Measurements from ENCODE around the gene MEGF10. TPM values are rescaled to one million over a fixed set of nuclear protein-coding genes. Genes with fewer than 3 reads are reported as not detected.

MEGF10 gene
- total and polyA plus RNA-seq, 9 donors = 26.4 to 46.9 (median 39.3) TPM

DNA sequence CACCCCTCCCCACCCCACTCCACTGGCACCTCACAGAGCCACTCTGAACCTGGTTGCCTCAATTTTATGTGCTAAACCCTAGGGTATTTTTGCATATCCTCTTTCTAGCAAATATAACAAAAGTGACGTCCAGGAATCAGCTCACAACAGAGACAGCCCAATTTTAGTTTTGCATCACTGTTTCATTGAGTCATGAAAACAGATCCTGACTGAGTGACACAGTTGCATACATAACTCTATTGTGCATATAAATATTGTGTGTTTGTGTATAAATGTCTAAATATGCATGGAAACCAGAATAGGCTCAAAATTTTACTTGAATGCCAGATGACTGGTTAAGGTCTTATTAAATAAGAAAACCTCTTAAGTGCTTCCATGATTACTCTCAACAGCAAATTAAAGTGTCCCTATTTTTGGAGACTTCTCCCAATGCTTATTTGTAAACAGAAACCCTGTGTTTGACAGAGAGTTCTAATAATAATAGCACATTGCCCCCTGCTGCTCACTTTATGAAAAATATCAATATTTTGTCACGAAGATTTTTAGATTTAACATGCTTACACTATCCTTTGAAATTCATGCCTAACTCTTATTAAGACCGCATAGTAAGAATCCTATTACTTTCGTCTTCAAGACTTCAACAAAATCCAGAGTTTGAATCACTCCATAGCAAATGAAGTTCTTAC lies 151.3 kb downstream of the MEGF10 start:
- H3K9me3 ChIP-seq (replicated peaks; ENCODE audit: control insufficient read depth, low read depth, low read length) = no peaks in the 10 kb centered on the region
- peaks cover 2% of the 10 kb centered on the region for H3K4me1 ChIP-seq (ENCODE audit: control insufficient read depth, insufficient read depth, low read length)
- WGBS (ENCODE audit: insufficient coverage) = 48% methylated on average over 3 of the region's 4 CpGs
- no peak overlapping the region for H3K4me3 ChIP-seq (ENCODE audit: low read length)
- peak; percentile 49 for DNase-seq
- no peak overlapping the region for H3K27ac ChIP-seq (ENCODE audit: low read length)
- peaks cover 15% of the 10 kb centered on the region for H3K36me3 ChIP-seq (ENCODE audit: control insufficient read depth, insufficient read depth, low read length)
- H3K27me3 ChIP-seq (ENCODE audit: control insufficient read depth, insufficient read depth, low read length) = no peaks in the 10 kb centered on the region

DNA sequence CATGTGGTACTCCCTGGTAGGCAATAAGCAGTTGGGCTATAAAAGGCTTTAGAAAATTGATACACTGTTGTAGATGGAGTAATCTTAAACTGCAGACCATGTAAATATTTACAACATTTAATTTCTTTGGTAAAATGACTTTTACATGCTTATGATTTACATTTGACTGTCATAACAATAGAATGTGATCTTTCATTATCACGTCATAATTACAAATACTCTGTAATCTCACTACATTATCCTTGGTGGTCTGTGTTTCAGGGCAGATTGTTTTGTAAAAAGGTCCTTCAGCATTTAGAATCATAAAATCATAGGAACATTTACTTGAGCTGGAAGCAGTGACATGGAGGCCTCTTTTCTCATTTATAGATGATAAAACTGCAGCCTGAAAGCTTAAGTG lies 153.6 kb downstream of the MEGF10 start:
- Histone ChIP-seq H3K4me1 (ENCODE audit: control insufficient read depth, insufficient read depth, low read length) (peaks cover 2% of the 10 kb centered on the region), H3K27ac (ENCODE audit: low read length) (no peak overlapping the region), H3K36me3 (ENCODE audit: control insufficient read depth, insufficient read depth, low read length) (peaks cover 20% of the 10 kb centered on the region), H3K9me3 (replicated peaks; ENCODE audit: control insufficient read depth, low read depth, low read length) (no peaks in the 10 kb centered on the region), H3K27me3 (ENCODE audit: control insufficient read depth, insufficient read depth, low read length) (no peaks in the 10 kb centered on the region), H3K4me3 (ENCODE audit: low read length) (no peak overlapping the region)
- WGBS (ENCODE audit: insufficient coverage) = no CpG with 5 or more reads among the region's 1 CpG
- no peak for DNase-seq

DNA sequence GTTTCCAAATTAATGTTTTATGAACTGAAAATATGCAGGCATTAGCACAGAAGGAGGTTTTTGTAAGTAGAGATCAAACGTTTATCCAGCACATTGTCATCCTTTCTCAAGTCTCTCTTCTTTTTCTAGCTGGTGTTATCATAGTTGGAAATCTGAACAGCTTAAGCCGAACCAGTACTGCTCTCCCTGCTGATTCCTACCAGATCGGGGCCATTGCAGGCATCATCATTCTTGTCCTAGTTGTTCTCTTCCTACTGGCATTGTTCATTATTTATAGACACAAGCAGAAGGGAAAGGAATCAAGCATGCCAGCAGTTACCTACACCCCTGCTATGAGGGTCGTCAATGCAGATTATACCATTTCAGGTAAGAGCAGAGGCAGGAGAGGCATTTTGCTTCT lies 154.7 kb downstream of the MEGF10 start:
- Histone ChIP-seq H3K4me3 (ENCODE audit: low read length) (no peak overlapping the region), H3K27me3 (ENCODE audit: control insufficient read depth, insufficient read depth, low read length) (no peaks in the 10 kb centered on the region), H3K36me3 (ENCODE audit: control insufficient read depth, insufficient read depth, low read length) (peaks cover 27% of the 10 kb centered on the region), H3K9me3 (replicated peaks; ENCODE audit: control insufficient read depth, low read depth, low read length) (no peaks in the 10 kb centered on the region), H3K27ac (ENCODE audit: low read length) (no peak overlapping the region), H3K4me1 (ENCODE audit: control insufficient read depth, insufficient read depth, low read length) (peaks cover 2% of the 10 kb centered on the region)
- no peak for DNase-seq
- 67% methylated on average over 1 of the region's 4 CpGs for WGBS (ENCODE audit: insufficient coverage)

DNA sequence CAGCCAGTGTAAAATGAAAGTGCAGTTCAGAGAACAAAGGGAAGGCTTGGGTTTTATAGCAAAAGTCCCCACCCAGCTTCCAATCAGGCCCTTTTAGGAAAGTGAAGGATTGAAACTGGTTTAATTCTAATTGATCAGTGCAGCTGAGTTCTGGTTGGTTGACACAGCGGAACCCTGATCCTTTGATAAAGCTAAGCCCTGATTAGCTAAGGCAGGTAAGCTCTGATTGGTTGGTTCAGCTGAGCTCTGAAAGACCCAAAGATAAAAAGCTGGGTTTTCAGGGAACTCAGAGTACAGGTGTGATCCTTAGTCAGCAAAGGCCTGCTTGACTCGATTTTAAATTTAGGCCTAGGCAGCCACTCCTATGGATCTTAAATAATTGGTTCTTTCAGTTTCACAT lies 156.0 kb downstream of the MEGF10 start:
- Histone ChIP-seq H3K36me3 (ENCODE audit: control insufficient read depth, insufficient read depth, low read length) (peaks cover 32% of the 10 kb centered on the region), H3K4me1 (ENCODE audit: control insufficient read depth, insufficient read depth, low read length) (peaks cover 2% of the 10 kb centered on the region), H3K27ac (ENCODE audit: low read length) (no peak overlapping the region), H3K4me3 (ENCODE audit: low read length) (no peak overlapping the region), H3K9me3 (replicated peaks; ENCODE audit: control insufficient read depth, low read depth, low read length) (no peaks in the 10 kb centered on the region), H3K27me3 (ENCODE audit: control insufficient read depth, insufficient read depth, low read length) (no peaks in the 10 kb centered on the region)
- no peak for DNase-seq
- 100% methylated on average over 1 of the region's 2 CpGs for WGBS (ENCODE audit: insufficient coverage)

DNA sequence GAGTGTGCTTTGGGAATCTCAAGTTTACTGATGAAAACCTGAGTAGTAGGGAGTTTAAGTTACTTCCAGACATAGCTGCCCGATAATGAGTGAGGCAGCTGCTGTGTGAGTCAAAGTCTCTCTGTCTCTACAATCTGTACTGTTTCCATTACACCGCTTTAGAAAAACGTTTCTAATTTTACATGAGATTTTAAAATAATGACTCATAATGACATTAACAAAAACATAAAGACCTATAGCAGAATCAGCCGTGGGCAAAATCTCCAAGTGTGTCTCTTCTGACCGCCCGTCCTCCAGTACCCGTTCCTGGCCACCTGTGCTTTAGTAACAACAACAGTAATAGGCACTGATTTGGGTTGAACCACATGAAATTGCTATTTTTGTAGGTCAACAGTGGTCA lies 157.2 kb downstream of the MEGF10 start:
- Histone ChIP-seq H3K4me3 (ENCODE audit: low read length) (no peak overlapping the region), H3K4me1 (ENCODE audit: control insufficient read depth, insufficient read depth, low read length) (no peaks in the 10 kb centered on the region), H3K36me3 (ENCODE audit: control insufficient read depth, insufficient read depth, low read length) (peaks cover 43% of the 10 kb centered on the region), H3K27me3 (ENCODE audit: control insufficient read depth, insufficient read depth, low read length) (no peaks in the 10 kb centered on the region), H3K9me3 (replicated peaks; ENCODE audit: control insufficient read depth, low read depth, low read length) (no peaks in the 10 kb centered on the region), H3K27ac (ENCODE audit: low read length) (no peak overlapping the region)
- peak; percentile 42 for DNase-seq
- 50% methylated on average over 1 of the region's 7 CpGs for WGBS (ENCODE audit: insufficient coverage)

DNA sequence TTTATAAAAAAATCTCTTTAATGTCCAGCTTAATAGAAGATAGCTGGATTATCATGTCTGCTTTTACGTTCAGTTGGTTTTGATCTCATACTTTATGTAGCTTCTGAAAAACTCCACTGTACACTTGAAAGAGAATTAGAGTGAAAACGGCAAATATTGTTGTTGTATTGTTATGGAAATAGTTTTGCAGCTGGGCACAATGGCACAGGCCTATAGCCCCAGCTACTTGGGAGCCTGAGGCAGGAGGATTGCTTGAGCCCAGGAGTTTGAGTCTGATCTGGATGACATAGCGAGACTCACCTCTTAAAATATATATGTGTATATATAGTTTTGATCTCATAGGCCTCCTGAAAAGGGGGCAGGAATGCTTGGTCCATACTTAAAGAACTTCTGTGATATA lies 159.4 kb downstream of the MEGF10 start:
- Histone ChIP-seq H3K27me3 (ENCODE audit: control insufficient read depth, insufficient read depth, low read length) (no peaks in the 10 kb centered on the region), H3K36me3 (ENCODE audit: control insufficient read depth, insufficient read depth, low read length) (peaks cover 49% of the 10 kb centered on the region), H3K4me3 (ENCODE audit: low read length) (no peak overlapping the region), H3K4me1 (ENCODE audit: control insufficient read depth, insufficient read depth, low read length) (no peaks in the 10 kb centered on the region), H3K27ac (ENCODE audit: low read length) (no peak overlapping the region), H3K9me3 (replicated peaks; ENCODE audit: control insufficient read depth, low read depth, low read length) (no peaks in the 10 kb centered on the region)
- no peak for DNase-seq
- no CpG with 5 or more reads among the region's 3 CpGs for WGBS (ENCODE audit: insufficient coverage)

DNA sequence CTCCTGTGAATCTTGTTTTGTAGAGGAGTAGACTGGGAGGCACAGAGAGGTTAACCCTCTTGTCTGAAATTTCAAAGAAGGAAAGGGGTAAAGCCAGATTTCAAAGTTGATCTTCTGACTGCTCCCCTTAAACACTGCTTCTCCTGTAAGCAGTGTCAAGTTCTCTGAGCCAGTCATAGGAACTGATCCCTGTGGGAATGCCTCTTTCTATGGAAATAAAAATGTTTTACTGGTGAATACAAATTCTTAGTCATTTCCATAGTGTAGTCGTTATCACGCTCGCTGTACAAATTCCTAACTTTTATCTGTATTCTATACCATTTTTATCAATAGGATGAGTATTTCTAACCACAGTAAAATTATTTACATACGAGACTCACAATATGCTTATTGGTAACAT lies 160.5 kb downstream of the MEGF10 start:
- no peaks in the 10 kb centered on the region for H3K27me3 ChIP-seq (ENCODE audit: control insufficient read depth, insufficient read depth, low read length)
- no peaks in the 10 kb centered on the region for H3K4me1 ChIP-seq (ENCODE audit: control insufficient read depth, insufficient read depth, low read length)
- peaks cover 45% of the 10 kb centered on the region for H3K36me3 ChIP-seq (ENCODE audit: control insufficient read depth, insufficient read depth, low read length)
- DNase-seq = no peak
- no peak overlapping the region for H3K4me3 ChIP-seq (ENCODE audit: low read length)
- no peak overlapping the region for H3K27ac ChIP-seq (ENCODE audit: low read length)
- H3K9me3 ChIP-seq (replicated peaks; ENCODE audit: control insufficient read depth, low read depth, low read length) = no peaks in the 10 kb centered on the region
- no CpG with 5 or more reads among the region's 4 CpGs for WGBS (ENCODE audit: insufficient coverage)

DNA sequence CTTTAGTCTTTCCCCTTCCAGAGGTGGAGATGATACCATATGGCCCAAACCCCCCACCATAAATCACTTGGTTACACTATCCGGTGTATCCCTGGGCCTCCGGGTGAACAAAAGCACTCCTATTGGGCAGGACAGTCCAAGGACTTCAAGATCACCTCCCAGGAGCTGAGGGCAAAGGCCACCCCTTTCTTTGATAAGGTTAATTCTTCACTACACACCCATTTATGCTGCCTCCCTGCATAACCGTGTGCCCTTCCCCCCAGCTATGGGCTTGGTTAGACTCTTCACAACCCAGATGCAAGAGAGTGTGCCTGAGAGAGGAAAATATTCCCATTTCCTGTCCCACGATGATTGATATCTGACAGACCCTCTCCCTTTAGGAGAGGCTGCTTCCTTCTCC lies 162.0 kb downstream of the MEGF10 start:
- no peak for DNase-seq
- H3K27me3 ChIP-seq (ENCODE audit: control insufficient read depth, insufficient read depth, low read length) = no peaks in the 10 kb centered on the region
- H3K9me3 ChIP-seq (replicated peaks; ENCODE audit: control insufficient read depth, low read depth, low read length) = no peaks in the 10 kb centered on the region
- peaks cover 40% of the 10 kb centered on the region for H3K36me3 ChIP-seq (ENCODE audit: control insufficient read depth, insufficient read depth, low read length)
- H3K4me3 ChIP-seq (ENCODE audit: low read length) = no peak overlapping the region
- 86% methylated on average over 1 of the region's 4 CpGs for WGBS (ENCODE audit: insufficient coverage)
- no peak overlapping the region for H3K27ac ChIP-seq (ENCODE audit: low read length)
- no peaks in the 10 kb centered on the region for H3K4me1 ChIP-seq (ENCODE audit: control insufficient read depth, insufficient read depth, low read length)

DNA sequence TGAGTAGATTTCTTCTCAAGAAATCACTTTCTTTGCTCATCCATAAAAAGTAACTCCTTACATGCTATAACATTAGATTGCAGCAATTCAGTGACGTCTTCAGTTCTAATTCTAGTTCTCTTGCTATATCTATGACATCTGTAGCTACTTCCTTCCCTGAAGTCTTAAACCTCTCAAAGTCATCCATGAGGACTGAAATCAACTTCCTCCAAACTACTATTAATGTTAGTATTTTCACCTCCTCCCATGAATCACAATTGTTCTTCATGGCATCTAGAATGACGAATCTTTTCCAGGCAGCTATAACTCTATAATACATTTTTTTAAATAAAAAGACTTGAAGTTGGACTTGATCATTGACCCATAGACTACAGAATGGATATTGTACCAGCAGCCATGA lies 180.6 kb downstream of the MEGF10 start:
- Histone ChIP-seq H3K4me3 (ENCODE audit: low read length) (no peak overlapping the region), H3K9me3 (replicated peaks; ENCODE audit: control insufficient read depth, low read depth, low read length) (no peaks in the 10 kb centered on the region), H3K4me1 (ENCODE audit: control insufficient read depth, insufficient read depth, low read length) (no peaks in the 10 kb centered on the region), H3K27ac (ENCODE audit: low read length) (no peak overlapping the region), H3K27me3 (ENCODE audit: control insufficient read depth, insufficient read depth, low read length) (no peaks in the 10 kb centered on the region), H3K36me3 (ENCODE audit: control insufficient read depth, insufficient read depth, low read length) (no peaks in the 10 kb centered on the region)
- WGBS (ENCODE audit: insufficient coverage) = 100% methylated on average over 1 of the region's 2 CpGs
- no peak for DNase-seq

DNA sequence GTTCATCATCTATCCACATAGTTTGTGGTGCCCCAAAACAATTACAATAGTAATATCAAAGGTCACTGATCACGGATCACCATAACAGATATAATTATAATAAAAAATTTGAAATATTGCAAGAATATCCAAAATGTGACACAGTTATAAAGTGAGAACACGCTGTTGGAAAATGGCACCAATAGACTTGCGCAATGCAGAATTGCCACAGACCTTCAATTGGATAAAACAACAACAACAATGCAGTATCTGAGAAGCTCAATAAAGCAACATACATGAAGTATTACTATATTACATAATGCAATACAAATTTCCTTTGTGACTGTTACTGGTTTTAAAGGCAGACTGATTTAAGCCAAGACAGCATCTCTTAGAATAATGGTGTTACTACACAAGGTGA lies 182.1 kb downstream of the MEGF10 start:
- H3K36me3 ChIP-seq (ENCODE audit: control insufficient read depth, insufficient read depth, low read length) = no peaks in the 10 kb centered on the region
- no peak overlapping the region for H3K4me3 ChIP-seq (ENCODE audit: low read length)
- no peaks in the 10 kb centered on the region for H3K27me3 ChIP-seq (ENCODE audit: control insufficient read depth, insufficient read depth, low read length)
- WGBS (ENCODE audit: insufficient coverage) = no CpG with 5 or more reads among the region's 3 CpGs
- no peak overlapping the region for H3K27ac ChIP-seq (ENCODE audit: low read length)
- H3K9me3 ChIP-seq (replicated peaks; ENCODE audit: control insufficient read depth, low read depth, low read length) = no peaks in the 10 kb centered on the region
- H3K4me1 ChIP-seq (ENCODE audit: control insufficient read depth, insufficient read depth, low read length) = no peaks in the 10 kb centered on the region
- DNase-seq = no peak

DNA sequence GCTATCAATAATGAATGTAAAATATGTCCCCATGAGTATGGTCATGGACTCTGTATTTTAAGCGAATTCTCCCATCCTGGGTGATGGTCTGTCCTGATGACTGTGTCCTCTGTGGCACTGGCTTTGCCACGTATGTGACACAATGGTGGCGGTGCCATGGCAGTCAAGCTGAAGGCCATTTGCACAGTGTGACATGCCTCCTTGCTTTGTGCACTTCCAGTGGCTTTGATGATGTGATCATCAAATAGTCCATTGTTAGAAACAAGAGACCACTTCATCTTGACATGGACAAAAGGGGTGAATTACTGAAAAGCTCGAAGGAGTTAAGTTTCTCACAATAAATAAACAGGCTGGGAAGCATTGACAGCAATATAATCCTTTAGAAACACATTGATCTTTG lies 195.9 kb downstream of the MEGF10 start:
- Histone ChIP-seq H3K27me3 (ENCODE audit: control insufficient read depth, insufficient read depth, low read length) (no peaks in the 10 kb centered on the region), H3K4me3 (ENCODE audit: low read length) (no peak overlapping the region), H3K36me3 (ENCODE audit: control insufficient read depth, insufficient read depth, low read length) (no peaks in the 10 kb centered on the region), H3K27ac (ENCODE audit: low read length) (no peak overlapping the region), H3K9me3 (replicated peaks; ENCODE audit: control insufficient read depth, low read depth, low read length) (no peaks in the 10 kb centered on the region), H3K4me1 (ENCODE audit: control insufficient read depth, insufficient read depth, low read length) (no peaks in the 10 kb centered on the region)
- DNase-seq = no peak
- WGBS (ENCODE audit: insufficient coverage) = 82% methylated on average over 2 of the region's 4 CpGs

Data from muscle of leg (tissue), 11 donors.